Stomach smooth muscle (tissue), 2 donors: ENCODE measurements around the gene CNTNAP2.

Source experiments
- H3K27ac ChIP-seq: one replicate; pipeline ENCODE4 v1.7.0; 2013; ENCODE audit warnings: mild to moderate bottlenecking, low read length, inconsistent platforms
- H3K27me3 ChIP-seq, 2 donors: one replicate each; pipeline ENCODE4 v1.7.0; 2013; ENCODE audit warnings: low read length in 2 of 2; ENCODE audit not compliant: insufficient read depth in 2 of 2, control insufficient read depth in 1 of 2
- H3K36me3 ChIP-seq, 2 donors: one replicate each; pipeline ENCODE4 v1.7.0; 2013; ENCODE audit warnings: low read length in 2 of 2; ENCODE audit not compliant: control insufficient read depth in 2 of 2, insufficient read depth in 2 of 2
- H3K4me1 ChIP-seq: one replicate; pipeline ENCODE4 v1.7.0; 2013; ENCODE audit warnings: low read length; ENCODE audit not compliant: control insufficient read depth, insufficient read depth
- H3K4me3 ChIP-seq, 2 donors: one replicate each; pipeline ENCODE4 v1.7.0; 2013; ENCODE audit warnings: low read length in 2 of 2
- H3K9ac ChIP-seq, 2 donors: one replicate each; pipeline ENCODE4 v1.7.0; 2013; ENCODE audit warnings: low read length in 2 of 2, mild to moderate bottlenecking in 1 of 2
- H3K9me3 ChIP-seq, 2 donors: one replicate each; pipeline ENCODE4 v1.7.0; 2013; ENCODE audit warnings: low read length in 2 of 2; ENCODE audit not compliant: control insufficient read depth in 2 of 2
- donor health status: healthy.
- donor health status: Pancreatic carcinoma.

Gene CNTNAP2

DNA sequence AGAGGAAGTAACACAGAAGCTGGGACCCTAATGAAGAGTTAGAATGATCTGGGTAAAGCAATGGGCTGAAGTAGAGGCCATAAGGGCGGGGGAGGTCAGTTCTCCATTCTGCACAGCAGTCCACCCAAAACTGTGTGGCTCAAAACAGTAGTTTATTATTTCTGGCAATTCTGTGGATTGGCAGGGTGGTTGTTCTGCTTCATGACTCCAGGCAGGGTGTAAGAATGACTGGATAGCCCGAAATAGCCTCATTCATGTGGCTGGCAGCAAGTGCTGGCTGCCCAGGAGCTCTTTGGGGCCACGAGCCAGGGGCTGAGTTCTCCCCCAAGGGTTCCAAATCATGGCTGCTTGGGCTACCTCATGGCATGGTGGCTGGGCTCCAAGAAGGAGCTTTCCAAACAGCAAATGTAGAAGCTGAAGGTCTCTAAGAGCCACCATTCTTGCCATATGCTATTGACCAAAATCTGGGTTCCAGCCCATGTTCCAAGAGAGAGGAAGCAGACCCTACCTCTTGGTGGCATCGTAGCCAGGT is 2158.8 kb downstream of the CNTNAP2 start:
- Histone ChIP-seq H3K4me1 (no peaks in the 10 kb centered on the region), H3K36me3 (no peaks in the 10 kb centered on the region), H3K9me3 (peaks cover 0 to 3% of the 10 kb centered on the region in 2 donors), H3K9ac (no peak overlapping the region), H3K4me3 (no peak overlapping the region), H3K27me3 (peaks cover 0 to 6% of the 10 kb centered on the region in 2 donors), H3K27ac (no peak overlapping the region)

DNA sequence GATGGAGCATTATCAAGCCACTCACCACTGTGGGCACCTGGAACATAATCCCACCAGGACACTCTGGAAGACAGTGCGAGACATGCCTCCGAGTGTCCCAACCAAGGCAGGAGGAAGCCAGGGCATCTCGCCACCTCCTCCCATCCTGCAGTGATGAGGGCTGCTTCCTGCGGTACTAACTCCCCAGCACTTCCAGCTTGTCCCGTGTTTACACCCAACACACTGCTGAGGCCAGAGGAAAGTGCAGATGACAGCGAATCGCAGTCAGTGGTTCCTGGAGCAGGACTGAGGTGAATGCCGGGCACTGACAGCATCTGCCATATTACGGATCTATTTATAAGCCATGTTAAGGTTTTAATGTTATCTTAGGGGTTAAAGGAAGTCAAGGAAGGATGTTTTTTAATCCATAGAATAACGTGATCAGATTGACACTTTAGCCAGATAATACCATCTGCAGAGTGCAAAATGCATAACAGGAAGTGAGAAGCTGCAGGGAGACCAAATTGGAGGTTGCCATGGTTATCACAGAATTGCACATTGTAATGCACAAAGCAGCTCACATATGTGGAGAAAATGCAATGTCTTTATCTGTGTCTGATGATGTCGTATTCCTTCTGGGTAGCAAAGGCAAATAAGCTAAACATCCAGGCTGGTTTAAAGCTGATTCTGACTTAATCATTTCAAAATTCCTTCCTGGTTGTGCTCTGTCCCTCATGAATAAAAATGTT is 2159.9 kb downstream of the CNTNAP2 start:
- H3K4me3 ChIP-seq: no peak overlapping the region
- H3K36me3 ChIP-seq: no peaks in the 10 kb centered on the region
- no peak overlapping the region for H3K27ac ChIP-seq
- H3K4me1 ChIP-seq: no peaks in the 10 kb centered on the region
- H3K27me3 ChIP-seq: peaks cover 0 to 6% of the 10 kb centered on the region in 2 donors
- H3K9me3 ChIP-seq: peaks cover 0 to 3% of the 10 kb centered on the region in 2 donors
- no peak overlapping the region for H3K9ac ChIP-seq

DNA sequence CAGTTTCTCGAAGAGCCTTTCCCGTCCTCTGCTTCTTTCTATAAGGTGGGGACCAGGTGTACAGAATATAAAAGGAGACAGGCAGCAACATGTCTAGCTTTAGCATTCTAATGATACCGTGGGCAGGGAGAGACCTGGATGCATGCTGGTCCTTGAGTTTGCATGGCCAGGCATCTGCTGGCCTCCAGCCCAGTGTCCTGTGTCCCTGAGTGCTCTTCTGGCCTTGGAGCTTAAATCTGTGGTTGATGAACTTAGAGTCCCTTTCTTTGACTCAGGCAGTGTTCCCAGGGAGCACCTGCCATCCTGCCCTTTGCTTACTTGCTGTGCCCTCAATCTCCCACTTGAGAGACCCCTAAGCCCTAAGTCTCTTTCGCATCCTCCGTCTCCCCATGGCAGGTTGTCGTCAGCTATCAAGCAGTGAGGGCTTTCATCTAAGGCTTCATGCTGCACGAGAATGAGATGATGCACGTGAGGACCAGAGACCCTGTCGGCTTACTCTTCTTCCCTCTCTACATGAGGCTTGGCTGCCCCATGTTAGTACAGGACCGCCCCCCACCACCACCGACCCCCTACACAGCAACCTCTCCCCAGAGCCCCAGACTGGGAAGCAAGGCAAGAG is 2160.6 kb downstream of the CNTNAP2 start:
- H3K4me3 ChIP-seq: no peak overlapping the region
- peaks cover 0 to 6% of the 10 kb centered on the region in 2 donors for H3K27me3 ChIP-seq
- H3K4me1 ChIP-seq: no peaks in the 10 kb centered on the region
- H3K9ac ChIP-seq: no peak overlapping the region
- peaks cover 0 to 3% of the 10 kb centered on the region in 2 donors for H3K9me3 ChIP-seq
- H3K27ac ChIP-seq: no peak overlapping the region
- H3K36me3 ChIP-seq: no peaks in the 10 kb centered on the region

DNA sequence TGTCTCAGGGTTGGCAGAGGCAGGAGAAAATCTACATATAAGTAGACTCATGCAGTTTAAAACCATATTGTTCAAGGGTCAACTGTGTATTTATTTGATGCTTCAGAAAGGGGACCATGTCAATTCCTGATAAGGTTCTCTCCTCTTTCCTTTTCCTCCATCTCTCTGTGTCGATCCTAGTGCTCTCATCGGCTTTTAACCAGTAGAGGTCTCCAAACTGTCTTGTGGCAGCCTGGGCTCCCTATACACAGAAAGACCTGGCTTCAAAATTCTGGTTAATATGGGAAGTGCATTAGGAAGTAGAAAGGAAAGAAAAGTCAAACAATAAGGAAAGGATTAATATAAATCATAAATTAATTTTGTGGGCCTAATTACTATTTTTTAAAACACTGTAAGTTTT is 2169.5 kb downstream of the CNTNAP2 start:
- Histone ChIP-seq H3K27ac (no peak overlapping the region), H3K36me3 (no peaks in the 10 kb centered on the region), H3K9ac (no peak overlapping the region), H3K4me3 (no peak overlapping the region), H3K9me3 (no peaks in the 10 kb centered on the region), H3K4me1 (no peaks in the 10 kb centered on the region), H3K27me3 (peaks cover 0 to 2% of the 10 kb centered on the region in 2 donors)

DNA sequence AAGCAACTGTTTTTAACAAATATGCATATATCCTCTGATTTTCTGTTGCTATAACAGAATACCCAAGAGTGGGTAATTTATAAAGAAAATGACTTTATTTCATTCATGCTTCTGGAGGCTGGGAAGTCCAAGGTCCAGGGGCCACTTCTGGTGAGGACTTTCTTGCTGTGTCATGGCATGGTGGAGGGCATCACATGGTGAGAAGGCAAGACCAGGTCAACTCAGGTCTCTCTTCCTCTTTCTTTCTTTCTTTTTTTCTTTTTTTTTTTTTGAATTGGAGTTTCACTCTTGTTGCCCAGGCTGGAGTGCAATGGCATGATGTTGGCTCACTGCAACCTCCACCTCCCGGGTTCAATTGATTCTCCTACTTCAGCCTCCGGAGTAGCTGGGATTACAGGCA is 2170.9 kb downstream of the CNTNAP2 start:
- Histone ChIP-seq H3K36me3 (no peaks in the 10 kb centered on the region), H3K9me3 (no peaks in the 10 kb centered on the region), H3K27ac (no peak overlapping the region), H3K4me3 (no peak overlapping the region), H3K27me3 (peaks cover 0 to 2% of the 10 kb centered on the region in 2 donors), H3K4me1 (no peaks in the 10 kb centered on the region), H3K9ac (no peak overlapping the region)

DNA sequence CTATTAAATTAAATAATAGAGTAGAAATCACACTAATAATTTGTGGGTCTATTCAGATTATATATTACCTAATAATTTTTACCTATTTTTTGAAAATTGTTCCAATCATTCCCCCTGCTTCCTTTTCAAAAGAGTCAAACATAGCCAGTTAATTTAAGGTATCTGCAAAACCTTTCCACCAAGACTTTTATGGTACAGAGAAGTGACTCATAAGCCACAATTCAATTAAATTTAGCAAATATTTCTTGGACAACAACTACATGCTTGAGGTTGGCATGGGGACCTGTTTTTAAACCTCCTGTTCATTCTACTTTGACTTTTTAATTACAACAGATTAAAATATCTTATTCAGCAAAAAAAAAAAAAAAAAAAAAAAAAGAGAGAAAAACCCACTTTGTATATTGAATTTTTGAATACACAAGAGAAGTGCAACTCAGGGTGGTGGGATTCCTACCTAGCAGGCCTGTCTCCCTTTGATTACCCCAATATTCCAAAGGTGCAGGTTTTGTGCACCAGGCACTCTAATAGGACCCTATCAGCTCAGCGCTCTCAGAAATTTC is 2172.1 kb downstream of the CNTNAP2 start:
- Histone ChIP-seq H3K27ac (no peak overlapping the region), H3K9me3 (no peaks in the 10 kb centered on the region), H3K4me3 (no peak overlapping the region), H3K36me3 (no peaks in the 10 kb centered on the region), H3K4me1 (no peaks in the 10 kb centered on the region), H3K27me3 (peaks cover 0 to 2% of the 10 kb centered on the region in 2 donors), H3K9ac (no peak overlapping the region)

DNA sequence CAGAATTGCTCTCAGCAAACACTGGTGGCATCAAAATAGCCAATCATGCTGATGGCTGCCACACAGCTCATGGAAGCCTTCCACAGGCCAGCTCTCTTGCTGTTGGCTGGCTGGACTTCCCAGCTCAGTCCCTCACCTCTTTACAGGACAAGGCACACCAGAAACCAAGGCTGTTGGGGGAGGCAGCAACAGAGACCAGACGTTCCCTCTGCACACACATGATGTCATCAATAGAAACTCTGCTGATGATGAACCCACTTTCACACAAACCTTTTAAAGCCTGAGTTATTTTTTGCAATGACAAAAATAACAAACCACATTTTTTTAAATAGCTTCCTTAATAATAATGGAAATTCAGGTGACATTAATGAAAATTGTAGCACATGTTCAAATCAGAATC is 2173.0 kb downstream of the CNTNAP2 start:
- Histone ChIP-seq H3K27ac (no peak overlapping the region), H3K9me3 (no peaks in the 10 kb centered on the region), H3K36me3 (no peaks in the 10 kb centered on the region), H3K9ac (no peak overlapping the region), H3K4me1 (no peaks in the 10 kb centered on the region), H3K27me3 (peaks cover 0 to 2% of the 10 kb centered on the region in 2 donors), H3K4me3 (no peak overlapping the region)

DNA sequence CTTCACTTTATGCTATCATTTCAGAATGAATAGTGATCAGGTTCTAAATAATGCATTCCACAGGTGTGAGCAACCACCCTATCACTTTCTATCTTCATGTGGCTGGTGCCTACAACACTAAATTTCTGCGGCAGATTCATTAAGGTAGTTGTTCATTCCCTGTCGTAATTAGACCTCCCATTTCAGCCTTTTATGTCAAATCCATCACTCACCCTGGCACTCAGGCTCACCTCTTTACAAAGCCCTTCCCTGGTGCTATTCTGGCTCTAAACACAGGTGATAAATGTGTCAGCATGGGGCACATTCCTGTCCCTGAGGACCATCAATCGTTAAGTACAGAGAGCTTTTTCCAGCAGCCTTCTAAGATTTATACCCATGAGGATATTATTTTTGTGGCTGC is 2173.9 kb downstream of the CNTNAP2 start:
- peaks cover 0 to 2% of the 10 kb centered on the region in 2 donors for H3K27me3 ChIP-seq
- no peak overlapping the region for H3K9ac ChIP-seq
- no peaks in the 10 kb centered on the region for H3K36me3 ChIP-seq
- no peaks in the 10 kb centered on the region for H3K4me1 ChIP-seq
- H3K9me3 ChIP-seq: no peaks in the 10 kb centered on the region
- H3K4me3 ChIP-seq: no peak overlapping the region
- no peak overlapping the region for H3K27ac ChIP-seq

DNA sequence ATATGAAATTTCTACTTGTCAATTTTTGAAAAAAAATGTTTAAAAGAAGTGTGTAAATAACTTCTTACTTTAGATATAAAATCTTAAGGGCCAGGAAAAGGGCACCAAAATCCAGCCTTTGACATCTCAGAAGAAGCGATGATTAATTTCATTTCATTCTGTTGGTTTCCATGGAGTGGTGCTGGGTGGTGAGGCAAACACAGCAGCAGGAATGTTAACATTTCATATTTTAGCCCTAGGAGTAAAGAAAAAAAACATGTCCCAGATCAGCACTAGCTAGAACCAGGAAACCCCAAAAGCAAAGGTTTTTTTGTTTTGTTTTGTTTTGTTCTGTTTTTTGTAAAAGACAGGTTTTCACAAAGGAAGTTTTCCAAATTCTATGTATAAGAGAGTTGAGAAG is 2175.2 kb downstream of the CNTNAP2 start:
- Histone ChIP-seq H3K4me3 (no peak overlapping the region), H3K36me3 (no peaks in the 10 kb centered on the region), H3K9me3 (no peaks in the 10 kb centered on the region), H3K27ac (no peak overlapping the region), H3K4me1 (no peaks in the 10 kb centered on the region), H3K27me3 (peaks cover 0 to 2% of the 10 kb centered on the region in 2 donors), H3K9ac (no peak overlapping the region)

DNA sequence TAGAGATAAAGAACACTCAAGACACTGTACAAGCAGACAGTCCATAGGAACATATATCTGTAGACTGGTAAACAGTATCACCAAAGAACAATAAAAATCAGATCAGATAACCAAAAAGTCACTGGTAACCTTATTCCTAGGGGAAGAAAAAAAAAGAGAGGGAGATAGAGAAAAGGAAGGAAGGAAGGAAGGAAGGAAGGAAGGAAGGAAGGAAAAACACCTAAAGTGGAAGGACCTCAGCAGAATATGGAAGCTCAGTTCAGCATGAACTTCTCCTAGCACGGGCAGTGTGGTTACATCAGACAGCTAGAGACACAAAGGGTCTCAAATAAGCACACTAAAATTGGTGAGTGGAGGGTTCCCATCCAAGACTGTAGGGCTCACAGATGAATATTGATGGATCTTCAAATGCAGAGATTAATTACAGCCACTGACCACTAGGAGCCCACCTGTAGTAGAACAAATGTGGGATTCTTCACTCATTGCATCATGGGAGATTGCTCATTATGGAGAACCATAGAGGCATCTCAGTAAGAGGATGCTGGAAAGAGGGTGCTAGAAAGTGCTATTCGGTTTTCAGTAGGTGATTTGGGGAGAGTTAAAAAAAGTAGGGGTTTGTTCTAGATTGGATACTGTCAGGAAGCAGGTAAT is 2180.5 kb downstream of the CNTNAP2 start:
- Histone ChIP-seq H3K27ac (no peak overlapping the region), H3K36me3 (no peaks in the 10 kb centered on the region), H3K4me1 (no peaks in the 10 kb centered on the region), H3K9ac (no peak overlapping the region), H3K4me3 (no peak overlapping the region), H3K9me3 (no peaks in the 10 kb centered on the region), H3K27me3 (no peaks in the 10 kb centered on the region)
